KG1 (cell line): ENCODE results near the gene SRPK2.
"Not testable (repeated sequence)": the region's sequence is repeated elsewhere in the genome, so short reads cannot be mapped to it uniquely, and the experiment has no call there.

Experiments used
- DNase-seq: peaks from one replicate; lab custom pipeline; 2025; lab: John Stamatoyannopoulos, UW

Gene SRPK2

DNA sequence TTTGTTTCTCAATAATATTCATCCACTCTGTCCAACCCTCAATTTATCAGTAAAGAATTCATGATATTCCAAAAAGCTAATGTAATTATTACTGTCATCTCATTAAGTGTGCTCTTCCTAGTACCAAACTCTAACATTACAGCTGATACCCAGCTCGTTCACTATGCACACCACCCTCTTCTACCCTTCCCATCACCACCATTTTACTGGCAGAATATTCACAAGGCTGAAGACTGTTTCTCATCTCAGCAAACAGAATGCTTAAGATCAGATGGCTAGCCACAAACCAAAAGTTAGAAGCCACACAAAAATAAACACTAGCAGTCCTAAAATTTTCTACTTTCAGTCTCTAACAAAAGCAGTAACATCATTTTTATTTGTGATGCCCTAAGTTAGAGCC, 121.5 kb downstream of the SRPK2 start:
- DNase-seq = no peak

DNA sequence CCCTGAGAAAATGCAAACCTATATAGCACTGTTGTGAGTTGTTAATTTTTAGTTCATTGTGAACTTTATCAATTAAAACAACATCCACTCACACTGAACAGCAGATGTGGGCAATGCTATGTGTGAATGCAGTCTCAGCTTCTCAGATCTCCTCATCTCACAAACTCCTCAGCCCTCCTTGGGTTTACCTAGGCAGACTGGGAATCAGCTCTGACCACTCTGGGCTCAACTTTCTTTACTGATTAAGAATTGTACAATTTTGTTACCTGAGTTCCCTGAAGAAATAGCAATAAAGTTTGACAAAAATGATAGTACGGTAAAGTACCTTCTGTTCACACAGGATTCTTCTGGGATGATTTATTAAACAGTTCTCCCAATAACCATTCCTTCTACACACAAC, 124.0 kb downstream of the SRPK2 start:
- no peak for DNase-seq

DNA sequence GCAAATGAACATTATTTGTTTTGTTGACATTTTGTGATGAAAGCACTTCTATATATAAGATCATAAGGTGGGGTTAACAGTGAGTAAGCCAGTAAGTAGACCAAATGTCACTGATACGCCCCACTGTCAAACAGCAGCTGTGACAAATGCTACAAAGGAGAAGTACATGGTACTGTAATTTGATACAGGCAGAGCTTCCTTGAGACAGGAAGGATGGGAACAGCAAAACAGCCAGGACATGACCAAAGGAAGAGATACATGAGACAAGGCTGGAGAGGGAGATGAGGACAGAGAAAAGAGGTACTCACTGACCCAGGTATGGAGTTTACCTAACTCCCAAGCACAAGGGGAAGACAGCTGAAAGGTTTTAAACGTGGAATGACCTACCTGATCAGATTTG, 127.0 kb downstream of the SRPK2 start:
- no peak for DNase-seq

DNA sequence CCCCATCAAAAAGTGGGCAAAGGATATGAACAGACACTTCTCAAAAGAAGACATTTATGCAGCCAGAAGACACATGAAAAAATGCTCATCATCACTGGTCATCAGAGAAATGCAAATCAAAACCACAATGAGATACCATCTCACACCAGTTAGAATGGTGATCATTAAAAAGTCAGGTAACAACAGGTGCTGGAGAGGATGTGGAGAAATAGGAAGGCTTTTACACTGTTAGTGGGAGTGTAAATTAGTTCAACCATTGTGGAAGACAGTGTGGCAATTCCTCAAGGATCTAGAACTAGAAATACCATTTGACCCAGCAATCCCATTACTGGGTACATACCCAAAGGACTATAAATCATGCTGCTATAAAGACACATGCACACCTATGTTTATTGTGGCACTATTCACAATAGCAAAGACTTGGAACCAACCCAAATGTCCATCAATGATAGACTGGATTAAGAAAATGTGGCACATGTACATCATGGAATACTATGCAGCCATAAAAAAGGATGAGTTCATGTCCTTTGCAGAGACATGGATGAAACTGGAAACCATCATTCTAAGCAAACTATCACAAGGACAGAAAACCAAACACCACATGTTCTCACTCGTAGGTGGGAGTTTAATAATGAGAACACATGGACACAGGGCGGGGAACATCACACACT, 128.4 kb downstream of the SRPK2 start:
- not testable (repeated sequence) for DNase-seq

DNA sequence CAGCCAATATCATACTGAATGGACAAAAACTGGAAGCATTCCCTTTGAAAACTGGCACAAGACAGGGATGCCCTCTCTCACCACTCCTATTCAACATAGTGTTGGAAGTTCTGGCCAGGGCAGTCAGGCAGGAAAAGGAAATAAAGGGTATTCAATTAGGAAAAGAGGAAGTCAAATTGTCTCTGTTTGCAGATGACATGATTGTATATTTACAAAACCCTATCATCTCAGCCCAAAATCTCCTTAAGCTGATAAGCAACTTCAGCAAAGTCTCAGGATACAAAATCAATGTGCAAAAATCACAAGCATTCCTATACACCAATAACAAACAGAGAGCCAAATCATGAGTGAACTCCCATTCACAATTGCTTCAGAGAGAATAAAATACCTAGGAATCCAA, 129.8 kb downstream of the SRPK2 start:
- not testable (repeated sequence) for DNase-seq

DNA sequence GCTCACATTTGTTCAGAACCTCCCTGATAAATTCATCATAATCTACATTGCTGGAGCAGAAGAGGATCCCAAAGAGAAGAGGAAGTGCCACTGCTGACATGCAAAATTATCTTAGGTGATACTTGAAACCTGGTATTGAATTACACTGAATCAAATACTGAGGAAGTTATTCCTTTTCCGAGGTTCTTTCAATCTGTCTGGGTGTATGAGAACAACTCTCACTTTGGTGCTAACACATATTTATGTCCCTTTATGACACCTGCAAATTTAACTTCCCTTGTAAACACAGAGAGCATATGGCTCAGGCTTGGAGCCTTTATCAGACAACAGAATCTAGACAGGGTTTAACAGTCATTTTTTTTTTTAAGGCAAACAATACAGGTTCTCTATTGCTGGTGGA, 131.4 kb downstream of the SRPK2 start:
- no peak for DNase-seq

DNA sequence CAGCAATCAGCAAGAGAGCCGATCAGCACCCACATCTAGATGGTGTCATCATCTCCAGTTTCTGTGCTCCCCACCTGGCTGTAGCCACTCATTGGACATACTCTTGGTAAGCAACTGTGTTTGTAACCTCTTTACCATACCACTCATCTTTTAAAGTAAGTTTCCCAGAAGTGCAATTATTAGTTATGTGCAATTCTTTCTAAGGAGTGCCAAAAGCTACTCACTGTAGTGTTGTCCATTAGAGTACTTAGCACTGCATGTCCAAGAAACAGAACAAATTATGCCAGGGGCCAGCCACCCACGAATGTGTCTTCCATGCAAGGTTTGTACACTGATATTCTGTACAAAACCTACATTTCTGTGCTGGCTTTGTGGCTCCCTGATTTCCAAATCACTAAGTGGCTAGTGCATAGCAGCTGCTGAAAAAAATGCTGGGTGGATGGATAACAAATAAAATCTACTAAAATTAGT, 131.9 kb downstream of the SRPK2 start:
- DNase-seq = no peak

DNA sequence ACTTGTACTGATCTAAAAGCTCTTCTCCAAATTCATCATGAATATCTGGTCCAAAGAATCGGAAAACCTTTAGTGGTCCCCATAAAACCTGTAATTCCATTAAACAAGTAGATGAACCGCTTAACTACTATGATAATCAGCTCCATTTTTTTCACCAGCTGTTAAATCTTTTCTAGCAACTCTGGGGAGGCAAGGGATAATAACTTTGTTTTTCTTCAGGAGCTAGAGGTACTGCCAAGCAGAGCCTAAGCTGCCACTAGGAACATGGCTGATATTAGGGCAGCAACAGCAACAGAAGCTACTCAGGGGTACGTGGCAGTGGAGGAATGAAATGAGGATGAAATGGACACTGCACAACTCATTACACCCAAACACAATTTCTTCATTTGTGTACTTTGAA, 138.0 kb downstream of the SRPK2 start:
- DNase-seq = no peak

DNA sequence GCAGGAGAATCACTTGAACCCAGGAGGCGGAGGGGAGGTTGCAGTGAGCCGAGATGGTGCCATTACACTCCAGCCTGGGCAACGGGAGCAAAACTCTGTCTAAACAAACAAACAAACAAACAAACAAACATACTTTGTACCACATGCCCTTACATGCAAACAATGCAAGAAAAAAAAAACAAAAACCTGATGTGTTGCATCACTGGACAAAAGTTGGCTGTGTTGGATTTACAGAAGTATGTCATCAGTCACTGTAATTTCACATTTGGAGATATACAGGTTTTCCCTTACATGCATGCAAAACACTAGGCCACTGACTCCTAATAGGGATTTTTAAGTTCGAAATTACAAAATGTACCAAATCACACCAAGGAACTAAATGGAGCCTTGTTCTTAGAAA, 138.5 kb downstream of the SRPK2 start:
- DNase-seq = no peak

DNA sequence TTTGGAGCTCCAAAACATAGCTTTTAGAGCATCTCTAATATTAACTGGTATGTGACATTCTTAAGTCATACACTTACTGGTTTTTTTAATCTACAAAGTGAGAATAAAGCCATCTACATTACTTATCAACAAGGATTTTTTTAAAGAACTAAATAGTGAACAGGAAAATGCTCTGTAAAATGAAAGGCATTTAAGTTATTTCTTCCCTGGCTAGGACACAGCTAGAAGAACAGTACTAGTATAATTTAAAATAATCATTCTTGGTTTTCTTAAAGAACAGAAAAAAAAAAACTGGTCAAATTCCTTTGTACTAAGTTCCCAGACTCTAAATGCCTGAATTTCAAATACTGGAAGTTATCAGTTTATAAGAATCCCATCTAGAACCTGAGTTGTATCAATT, 139.5 kb downstream of the SRPK2 start:
- no peak for DNase-seq

DNA sequence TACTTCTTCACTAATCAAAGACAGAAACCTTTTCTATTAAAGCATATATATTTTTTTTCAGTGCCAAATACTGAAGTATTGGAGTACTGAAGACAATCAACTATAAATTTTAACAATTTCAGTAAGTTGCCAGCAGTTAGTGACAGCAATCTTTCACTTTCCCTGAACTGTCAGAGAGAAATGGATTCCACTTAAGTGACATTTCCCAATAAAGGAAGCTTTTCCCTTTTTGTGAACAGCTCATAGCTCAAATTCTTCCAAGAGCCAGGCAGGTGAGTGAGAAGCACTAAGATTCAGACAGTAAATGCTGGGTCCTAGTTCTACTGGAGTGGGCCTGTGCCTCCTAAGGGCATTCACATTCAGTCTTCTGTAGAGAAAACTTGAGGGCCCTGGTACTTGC, 142.0 kb downstream of the SRPK2 start:
- DNase-seq = no peak

DNA sequence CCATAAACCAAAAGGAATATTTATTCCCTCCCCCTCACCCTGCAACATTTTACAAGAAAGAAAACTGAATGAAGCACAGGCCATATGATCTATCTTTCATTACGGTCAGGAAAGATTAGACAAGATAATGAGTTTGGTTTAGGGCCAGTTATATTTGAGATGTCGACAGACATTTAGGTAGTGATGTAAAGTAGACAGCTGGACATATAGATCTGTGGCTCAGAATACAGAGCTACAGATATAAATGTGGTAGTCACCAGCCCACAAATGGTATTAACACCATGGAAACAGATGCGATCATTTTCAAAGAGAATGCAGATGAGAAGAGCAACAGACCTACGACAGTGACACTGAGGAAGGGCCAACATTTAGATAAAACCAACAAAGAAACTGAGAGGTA, 142.5 kb downstream of the SRPK2 start:
- no peak for DNase-seq

DNA sequence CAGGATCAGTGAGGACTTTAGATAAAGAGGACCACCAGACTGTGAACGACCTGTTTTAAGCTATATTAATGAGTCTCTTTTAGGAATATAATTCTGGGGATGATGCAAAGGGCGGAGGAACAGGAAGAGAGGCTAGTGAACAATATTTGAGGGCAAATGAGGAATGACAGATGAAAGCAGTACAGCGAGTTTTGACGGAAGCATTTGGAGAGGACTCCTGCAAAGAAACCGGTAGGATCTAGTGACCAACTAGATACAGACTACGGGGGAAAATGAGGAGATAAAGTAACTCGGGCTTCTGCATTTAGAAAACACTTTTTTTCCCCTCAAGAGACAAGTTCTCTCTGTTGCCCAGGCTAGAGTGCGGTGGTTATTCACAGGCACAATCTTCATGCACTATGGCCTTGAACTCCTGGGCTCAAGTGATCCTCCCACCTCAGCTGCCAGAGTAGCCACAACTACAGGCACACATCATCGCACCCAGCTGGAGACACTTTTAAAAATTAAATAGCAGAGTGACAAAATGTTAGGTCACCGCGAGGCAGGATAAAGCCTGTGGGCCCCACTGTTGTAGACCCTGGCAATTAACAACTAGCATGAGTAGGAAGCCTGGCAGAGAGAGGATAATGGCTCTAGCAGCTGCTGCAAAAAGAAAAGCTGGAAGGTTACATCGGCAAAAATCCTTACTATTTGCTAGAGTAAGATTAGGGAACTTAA, 143.2 kb downstream of the SRPK2 start:
- no peak for DNase-seq

DNA sequence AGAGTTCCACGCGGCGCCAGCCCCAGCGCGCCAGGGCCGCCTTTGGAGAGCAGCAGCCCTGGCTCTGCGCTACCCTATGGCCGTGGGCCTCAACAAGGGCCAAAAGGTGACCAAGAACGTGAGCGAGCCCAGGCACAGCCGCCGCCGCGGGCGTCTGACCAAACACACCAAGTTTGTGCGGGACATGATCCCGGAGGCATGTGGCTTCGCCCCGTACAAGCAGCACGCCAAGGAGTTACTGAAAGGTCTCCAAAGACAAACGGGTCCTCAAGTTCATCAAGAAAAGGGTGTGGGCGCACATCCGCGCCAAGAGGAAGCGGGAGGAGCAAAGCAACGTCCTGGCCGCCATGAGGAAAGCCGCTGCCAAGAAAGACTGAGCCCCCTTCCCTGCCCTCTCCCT, 144.1 kb downstream of the SRPK2 start:
- no peak for DNase-seq

DNA sequence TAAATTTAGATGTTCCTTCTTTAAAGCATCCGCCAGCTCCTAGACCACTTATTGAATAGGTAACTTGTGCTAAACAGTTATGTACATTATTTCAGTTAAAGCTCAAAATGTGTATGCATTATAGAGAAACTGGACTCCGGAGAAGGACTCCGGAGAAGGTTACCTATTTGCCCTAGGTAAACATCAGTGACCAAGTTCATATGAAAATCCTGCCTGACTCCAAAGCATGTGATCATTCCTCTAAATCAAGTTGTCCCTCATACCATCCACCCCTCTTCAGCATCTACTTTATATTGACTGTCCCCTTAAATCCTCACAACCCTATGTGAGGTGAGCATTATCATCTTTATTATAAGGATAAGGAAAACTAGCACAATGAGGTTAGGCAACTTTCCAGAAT, 147.5 kb downstream of the SRPK2 start:
- DNase-seq = no peak

DNA sequence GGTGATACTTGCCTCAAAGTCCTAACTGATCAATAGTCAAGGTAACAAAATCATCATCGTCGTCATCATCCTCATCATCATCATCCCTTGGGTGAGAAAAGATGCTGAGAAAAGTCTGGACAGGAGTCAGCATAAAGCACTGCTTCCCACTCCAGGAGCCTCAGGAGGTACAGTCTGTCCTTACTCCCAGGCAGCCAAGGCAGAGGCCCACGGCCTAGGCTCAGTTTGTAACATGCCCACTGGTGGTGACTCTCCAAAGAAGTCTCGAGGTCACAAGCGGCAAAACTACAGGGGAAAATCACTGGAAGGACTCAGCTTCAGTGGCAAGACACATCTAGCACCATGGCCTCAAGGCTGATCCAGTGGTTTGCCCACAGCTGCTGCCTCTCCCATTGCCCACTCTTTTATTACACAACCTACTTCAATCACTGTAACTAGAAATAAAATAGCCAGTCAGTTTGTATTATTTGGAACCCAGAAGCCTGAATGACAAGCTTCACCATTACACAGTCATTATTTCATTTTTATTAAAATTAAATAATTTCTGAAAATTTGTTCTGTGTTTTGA, 150.4 kb downstream of the SRPK2 start:
- DNase-seq = no peak

DNA sequence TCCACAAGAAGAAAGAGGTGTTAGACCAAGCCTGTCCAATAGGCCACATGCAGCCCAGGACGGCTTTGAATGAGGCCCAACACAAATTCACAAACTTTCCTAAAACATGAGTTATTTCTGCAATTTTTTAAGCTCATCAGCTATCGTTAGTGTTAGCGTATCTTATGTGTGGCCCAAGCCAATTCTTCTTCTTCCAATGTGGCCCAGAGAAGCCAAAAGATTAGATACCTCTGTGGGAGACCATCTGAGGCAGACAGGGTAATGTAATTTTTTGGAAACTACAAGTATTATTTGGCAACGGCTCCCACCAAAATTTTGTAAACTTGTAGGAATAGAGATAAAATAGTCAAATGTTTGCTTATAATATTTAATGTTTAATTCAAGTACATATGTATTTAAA, 153.8 kb downstream of the SRPK2 start:
- no peak for DNase-seq

DNA sequence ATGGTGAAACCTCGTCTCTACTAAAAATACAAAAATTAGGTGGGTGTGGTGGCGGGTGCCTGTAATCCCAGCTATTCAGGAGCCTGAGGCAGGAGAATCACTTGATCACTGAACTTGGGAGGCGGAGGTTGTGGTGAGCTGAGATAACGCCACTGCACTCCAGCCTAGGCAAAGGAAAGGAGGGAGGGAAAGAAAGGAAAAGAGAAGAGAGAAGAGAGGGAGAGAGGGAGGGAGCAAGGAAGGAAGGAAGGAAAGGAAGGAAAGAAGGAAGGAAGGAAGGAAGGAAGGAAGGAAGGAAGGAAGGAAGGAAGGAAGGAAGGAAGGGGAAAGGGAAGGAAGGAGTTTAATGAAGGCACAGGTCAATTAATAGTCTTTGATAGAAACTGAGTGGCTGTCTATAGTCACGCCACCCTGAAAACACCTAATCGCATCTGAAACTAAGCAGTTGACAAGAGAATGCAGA, 155.9 kb downstream of the SRPK2 start:
- not testable (repeated sequence) for DNase-seq

DNA sequence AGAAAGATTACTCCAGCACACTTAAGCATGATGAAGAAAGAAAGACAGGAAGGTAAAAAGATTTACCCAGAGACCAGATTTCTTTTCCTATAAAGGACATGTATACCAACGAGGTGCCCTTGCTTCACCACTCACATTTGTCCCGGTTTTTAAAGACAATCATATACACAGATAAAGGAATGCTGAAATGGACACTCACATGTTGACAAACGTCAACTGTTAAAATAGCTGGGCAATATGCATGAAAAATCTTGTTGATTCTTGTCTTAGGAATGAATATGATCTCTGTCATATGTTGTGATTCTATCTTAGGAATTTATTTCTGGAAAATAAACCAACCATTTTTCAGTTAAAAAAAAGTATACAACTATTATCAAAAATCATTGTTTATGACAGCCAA, 158.2 kb downstream of the SRPK2 start:
- no peak for DNase-seq

DNA sequence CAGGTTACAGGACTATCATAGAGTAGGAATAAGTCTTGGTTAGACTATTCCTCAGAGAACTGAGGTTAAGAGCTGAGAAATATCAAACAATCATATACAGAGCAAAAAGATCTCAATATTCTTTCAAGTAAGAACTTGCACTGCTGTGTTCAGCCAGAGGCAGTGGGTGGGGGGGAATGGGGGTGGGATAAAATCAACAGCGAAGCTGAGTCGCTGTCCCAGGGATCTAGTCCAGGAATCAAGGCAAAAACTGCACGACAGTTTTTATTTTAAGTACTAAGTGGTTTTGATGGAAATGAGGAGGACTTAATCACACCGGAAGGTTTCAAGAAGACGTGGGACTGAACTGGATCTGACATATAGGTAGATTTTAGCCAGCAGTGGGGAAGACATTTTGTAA, 159.1 kb downstream of the SRPK2 start:
- DNase-seq = no peak

DNA sequence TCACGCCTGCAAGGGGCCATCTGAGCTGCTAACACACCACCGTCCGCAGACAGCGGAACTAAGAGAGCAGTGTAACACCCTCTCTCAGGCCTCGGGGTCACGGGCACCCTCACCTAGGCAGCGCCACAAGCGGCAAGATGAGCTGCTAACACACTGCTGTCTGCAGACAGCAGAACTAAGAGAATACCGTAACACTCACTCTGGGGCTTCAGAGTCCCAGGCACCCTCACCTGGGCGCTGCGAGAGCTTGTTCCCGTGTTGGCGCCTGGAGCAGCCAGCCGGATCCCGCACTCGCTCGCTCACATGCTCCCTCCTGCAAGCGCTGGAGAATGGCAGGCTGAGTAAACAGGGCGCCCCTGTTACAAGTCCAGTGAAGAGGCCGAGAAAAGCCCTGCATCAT, 160.2 kb downstream of the SRPK2 start:
- DNase-seq = no peak

DNA sequence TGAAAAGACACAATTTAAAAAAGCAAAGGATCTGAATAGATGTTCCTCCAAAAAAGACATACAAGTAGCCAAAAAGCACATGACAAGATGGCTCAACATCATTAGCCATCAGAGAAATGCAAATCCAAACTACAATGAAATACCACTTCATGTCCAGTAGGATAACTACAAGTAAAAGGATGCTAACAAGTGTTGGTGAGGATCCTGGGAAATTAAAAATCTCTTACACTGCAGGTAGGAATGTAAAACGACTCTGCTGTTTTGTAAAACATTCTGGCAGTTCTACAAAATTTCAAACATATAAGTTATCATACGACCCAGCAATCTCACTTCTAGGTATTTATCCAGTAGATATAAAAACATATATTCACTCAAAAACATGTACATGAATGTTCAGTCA, 161.3 kb downstream of the SRPK2 start:
- DNase-seq = no peak

DNA sequence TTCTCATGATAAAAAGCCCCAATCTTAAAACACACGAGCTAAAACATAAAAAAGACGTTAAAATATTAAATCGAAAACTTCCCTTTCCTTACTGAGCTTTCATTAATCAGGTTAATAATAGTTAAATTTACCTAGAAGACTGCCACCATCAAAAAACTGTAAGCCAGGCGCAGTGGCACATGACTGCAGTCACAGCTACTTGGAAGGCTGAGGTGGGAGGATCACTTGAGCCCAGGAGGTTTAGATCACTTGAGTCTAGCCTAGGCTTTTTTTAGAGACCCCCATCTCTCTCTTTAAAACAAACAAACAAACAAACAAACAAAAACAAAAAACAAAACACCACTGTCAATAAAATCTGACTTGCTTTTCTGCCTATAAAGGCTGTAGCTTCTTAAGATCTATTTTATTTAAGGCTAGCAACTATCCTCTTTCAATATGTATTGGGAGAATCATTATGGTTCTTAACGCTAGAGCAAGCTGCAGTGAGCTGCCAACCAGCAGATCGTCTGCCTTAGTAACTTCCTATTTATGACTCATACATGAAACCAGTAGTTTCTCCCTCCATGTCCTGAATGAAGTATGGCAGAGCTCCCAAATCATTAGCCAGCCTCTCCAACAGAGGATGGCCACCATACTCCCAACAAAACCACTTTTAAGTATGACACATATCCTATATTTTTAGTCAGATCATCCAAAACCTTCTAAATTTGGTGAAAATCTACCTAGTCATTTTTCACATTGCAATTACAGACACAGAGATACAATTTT, 163.7 kb downstream of the SRPK2 start:
- DNase-seq = no peak
